GM18511 (cell line): ENCODE data around the gene GMDS.
A peak's percentile ranks its signal among the peaks of the same experiment; 100 is the strongest.

Experiments
- ATAC-seq: cut with Tn5 transposase; IDR thresholded peaks from one replicate; pipeline ENCODE4 v1.9.1; 2021; ENCODE audit warnings: mild to moderate bottlenecking, moderate library complexity; ENCODE audit not compliant: unreplicated experiment

The GMDS gene

DNA sequence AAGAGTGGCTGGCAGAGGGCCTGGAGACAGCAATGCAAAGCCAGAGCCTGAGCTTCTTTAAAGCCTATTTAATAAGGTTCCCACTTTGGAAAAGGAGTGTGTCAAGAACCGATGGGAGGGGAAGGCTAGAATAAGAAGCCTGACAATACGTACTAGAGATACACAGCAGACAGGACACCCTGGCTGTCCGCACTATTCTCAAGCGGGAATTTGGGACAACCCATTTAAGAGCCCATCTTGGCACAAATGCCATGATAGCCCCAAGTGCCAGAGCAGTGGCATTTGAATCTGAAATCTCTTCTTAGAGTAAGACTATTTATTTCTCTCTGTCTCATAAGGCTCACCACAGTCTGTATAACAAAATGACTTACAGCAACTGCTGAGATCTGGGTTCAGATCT, 3.1 kb downstream of the GMDS start:
- no peak for ATAC-seq

DNA sequence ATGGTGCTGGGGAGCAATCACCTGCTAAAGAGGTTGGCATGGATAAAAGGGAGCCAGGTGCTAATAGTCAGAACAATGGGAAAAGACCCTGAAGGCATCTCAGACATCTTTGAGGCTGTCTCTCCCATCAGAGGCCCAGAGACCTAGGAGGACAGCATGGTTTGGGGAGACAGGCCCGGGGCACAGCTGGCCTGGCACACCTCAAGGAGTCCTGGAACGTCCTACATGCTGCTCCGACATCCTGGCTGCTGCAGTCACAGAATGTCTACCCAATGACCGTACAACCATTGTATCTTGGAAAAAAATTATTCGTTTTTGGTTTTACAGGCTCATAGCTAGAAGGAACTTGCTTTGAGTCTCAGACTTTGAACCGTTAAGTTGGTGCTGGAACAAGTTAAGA, 4.4 kb downstream of the GMDS start:
- ATAC-seq: no peak

DNA sequence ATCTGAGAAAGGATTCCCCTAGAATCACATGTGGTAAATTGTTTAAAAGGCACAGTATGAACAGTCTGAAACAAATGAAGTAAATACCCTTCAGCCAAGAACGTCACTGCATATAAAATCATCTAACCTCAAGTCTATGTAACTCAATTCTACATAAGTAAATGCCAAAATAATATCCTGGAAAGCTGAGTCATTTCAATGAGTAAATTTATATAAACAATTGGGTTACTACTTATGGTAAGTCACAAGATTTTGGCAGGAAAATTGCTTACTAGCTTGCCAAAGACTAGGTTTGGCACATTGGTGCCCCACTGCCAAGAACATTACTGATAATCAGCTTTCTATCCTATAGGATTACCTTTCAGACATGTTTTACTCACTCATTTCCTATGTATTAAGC, 8.4 kb downstream of the GMDS start:
- no peak for ATAC-seq

DNA sequence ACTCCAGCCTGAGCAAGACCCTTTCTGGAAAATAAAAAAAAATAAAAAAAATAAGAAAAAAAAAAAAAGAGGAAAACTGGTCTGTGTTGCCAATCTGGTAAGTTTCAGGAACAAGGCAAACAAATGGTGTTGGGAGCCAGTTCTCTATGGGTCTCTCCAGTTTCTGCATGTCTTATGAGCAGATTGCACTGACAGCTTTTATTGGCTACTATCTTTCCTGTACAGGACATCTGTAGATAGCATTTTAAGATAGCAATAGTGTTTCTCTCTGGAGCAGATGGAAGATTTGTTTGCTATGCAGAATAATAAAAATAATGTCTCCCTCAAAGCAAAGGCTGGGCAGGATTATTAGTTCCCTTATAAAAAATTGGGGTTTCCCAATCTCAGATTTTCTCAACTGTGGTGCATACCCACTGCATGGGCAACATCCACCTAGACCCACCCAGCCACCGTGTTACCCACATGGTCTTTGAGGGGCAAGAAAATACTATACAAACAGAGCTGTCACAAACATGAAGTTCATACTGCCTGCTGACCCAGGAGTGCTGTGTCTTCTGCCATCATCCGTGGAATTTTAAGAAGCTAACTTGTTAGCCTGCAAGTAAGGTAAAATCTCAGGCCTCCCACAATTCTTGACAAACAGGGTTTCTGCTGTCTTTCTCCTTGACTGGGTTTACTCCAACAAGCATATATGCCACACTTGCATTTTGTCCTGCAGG, 9.5 kb downstream of the GMDS start:
- no peak for ATAC-seq

- ATAC-seq: peak; percentile 65
Observed at GRCh38 chr6:2232445-2232844, 13.0 kb downstream of the GMDS start.

GRCh38 chr6:2231438-2231837, 14.0 kb downstream of the GMDS start:
- ATAC-seq: no peak

GRCh38 chr6:2230659-2231277, 14.6 kb downstream of the GMDS start:
- peak; percentile 65 for ATAC-seq

DNA sequence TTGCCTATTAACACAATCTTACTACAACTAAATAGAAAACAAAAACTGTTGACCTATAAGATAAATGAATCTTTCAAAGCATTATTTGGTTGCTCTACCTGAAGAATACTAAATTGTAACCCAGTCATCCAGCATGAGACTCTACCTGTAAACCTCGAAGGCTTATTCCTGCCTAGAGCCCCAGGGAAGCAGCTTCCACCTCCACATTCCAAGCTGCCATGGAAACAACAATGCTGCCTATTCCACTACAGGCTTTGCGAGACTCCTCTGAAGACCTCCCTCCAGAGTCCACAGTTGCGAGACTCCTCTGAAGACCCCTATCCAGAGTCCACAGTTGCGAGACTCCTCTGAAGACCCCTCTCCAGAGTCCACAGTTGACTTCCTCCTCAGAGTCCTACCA, 15.7 kb downstream of the GMDS start:
- no peak for ATAC-seq

- ATAC-seq: no peak
Observed at GRCh38 chr6:2229039-2229438, 16.4 kb downstream of the GMDS start.

- ATAC-seq: no peak
Observed at GRCh38 chr6:2228392-2228791, 17.0 kb downstream of the GMDS start.

DNA sequence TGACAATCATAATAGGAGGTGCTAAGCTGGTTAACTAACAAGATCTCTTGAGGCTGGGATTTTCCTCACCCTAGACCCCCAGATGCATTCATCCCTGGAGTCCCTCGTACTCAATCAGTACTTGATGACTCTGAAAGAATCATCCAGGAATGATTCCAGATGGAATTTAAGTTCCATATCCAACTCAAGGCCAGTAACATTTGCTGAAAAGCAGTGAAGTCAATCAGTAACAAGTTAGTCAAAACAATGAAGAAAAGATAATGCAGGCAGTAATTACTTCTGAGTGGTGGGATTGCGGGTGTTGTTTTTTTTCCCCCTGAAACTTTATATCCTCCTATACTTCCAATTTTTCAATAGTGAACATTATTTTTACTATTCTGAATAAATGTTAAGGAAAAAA, 18.6 kb downstream of the GMDS start:
- ATAC-seq: no peak

GRCh38 chr6:2225422-2226392, 19.7 kb downstream of the GMDS start:
- ATAC-seq: no peak

GRCh38 chr6:2224847-2225382, 20.5 kb downstream of the GMDS start:
- ATAC-seq: no peak

GRCh38 chr6:2222275-2222842, 23.0 kb downstream of the GMDS start:
- ATAC-seq: peak; percentile 61

GRCh38 chr6:2221726-2222274, 23.6 kb downstream of the GMDS start:
- ATAC-seq: peak; percentile 78

- ATAC-seq: no peak
Observed at GRCh38 chr6:2220154-2220553, 25.3 kb downstream of the GMDS start.

DNA sequence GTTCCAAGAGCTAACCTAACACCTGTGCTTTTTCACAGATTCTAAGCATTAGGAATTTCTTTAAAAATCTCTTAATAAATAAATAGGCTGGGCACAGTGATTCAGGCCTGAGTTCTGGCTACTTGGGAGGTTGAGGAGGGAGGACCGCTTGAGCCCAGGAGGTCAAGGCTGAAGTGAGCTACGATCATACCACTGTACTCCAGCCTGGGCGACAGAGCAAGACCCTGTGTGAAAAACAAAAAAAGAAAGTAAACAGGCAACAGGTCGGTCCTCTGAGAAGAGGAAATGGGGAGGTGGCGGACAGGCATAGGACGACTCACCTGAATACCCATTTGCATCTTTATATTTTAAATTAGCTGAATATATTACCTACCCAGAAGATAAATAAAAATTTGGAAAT, 26.5 kb downstream of the GMDS start:
- ATAC-seq: no peak

GRCh38 chr6:2216794-2217383, 28.5 kb downstream of the GMDS start:
- ATAC-seq: no peak

DNA sequence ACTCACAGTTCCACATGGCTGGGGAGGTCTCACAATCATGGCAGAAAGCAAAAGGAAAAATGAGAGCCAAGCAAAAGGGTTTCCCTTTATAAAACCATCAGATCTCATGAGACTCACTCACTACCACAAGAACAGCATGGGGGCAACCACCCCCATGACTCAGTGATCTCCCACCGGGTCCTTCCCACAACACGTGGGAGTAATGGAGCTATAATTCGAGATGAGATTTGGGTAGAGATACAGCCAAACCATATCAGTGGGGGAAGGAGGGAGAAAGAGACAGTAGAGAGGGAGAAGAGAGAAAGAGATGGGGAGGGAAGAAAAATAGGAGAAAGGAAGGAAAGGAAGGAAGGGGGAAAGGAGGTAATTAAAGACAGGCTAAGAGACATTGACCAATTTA, 30.1 kb downstream of the GMDS start:
- no peak for ATAC-seq

- ATAC-seq: no peak
Observed at GRCh38 chr6:2213086-2213485, 32.3 kb downstream of the GMDS start.
